ENCODE data around the gene SNTB2.

SNTB2 gene

GRCh38 chr16:69340095-69340644, 153.2 kb downstream of the SNTB2 start:
- no peak for DNase-seq (ENCODE audit: low read depth in 2 of 2)

GRCh38 chr16:69344171-69344570, 157.2 kb downstream of the SNTB2 start:
- no peak for DNase-seq (ENCODE audit: low read depth in 2 of 2)

DNA sequence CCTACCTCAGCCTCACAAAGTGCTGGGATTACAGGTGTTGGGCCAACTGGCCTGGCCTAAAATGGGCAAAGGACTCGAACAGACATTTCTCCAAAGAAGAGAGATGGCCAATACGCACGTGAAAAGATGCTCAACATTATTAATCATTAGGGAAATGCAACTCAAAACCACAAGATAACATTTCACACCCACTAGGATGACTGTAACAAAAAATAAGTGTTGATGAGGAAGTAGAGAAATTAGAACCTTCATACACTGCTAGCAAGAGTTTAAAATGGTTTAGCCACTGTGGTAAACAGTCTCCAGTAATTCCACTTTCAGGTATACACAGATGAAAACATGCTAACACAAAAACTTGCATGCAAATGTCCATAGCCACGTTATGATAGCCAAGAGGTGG, 159.0 kb downstream of the SNTB2 start:
- DNase-seq (ENCODE audit: low read depth in 2 of 2): no peak

- no peak for DNase-seq (ENCODE audit: low read depth in 2 of 2)
These were observed 159.7 kb downstream of the SNTB2 start for GRCh38 chr16:69346683-69347082.

- DNase-seq (ENCODE audit: low read depth in 2 of 2): no peak
These were observed 161.3 kb downstream of the SNTB2 start for GRCh38 chr16:69348222-69348621.

DNA sequence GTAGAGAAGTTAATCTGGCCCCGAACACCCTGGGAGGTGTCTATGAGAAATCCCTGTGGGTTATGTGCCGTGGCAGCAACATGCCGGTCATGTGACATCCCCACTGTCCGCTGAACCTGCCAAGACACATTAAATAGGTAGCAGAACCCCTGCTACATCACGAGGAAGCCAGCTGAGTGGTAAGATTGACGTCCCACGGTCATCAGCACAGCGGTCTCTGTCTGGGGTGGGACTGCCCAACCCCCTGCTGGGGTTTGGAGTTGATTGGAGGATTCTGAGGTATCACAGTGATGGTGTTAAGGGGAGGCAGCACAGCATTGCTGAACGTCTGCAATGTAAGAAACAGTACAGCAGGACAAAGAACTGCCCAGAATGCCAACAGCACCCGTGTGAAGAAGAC, 162.6 kb downstream of the SNTB2 start:
- DNase-seq (ENCODE audit: low read depth in 2 of 2): no peak

DNA sequence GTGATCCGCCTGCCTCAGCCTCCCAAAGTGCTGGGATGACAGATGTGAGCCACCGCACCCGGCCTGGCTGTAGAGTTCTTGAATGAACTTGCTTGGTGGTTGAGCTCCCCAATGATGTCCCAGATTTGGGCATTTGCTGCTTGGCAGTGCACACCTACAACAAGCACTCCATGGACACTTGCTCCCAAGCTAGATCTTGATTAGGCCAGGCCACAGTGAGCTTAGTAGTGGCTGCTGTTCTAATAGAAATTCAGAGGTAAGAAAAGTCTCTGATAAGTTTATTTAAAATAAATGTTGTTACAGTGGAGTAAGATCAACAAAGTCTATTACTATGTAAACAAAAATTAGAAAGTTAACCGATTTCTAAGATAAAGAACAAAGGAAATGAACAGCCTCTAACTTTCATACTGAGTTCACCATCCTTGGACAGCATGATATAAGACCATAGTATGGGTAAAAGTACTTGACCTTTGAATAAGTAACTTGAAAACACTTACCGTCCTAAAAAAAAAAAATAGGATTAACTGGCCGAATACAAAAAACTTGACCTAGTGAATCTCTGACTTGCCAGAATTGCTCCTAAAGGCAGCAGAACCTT, 163.7 kb downstream of the SNTB2 start:
- DNase-seq (ENCODE audit: low read depth in 2 of 2): no peak

DNA sequence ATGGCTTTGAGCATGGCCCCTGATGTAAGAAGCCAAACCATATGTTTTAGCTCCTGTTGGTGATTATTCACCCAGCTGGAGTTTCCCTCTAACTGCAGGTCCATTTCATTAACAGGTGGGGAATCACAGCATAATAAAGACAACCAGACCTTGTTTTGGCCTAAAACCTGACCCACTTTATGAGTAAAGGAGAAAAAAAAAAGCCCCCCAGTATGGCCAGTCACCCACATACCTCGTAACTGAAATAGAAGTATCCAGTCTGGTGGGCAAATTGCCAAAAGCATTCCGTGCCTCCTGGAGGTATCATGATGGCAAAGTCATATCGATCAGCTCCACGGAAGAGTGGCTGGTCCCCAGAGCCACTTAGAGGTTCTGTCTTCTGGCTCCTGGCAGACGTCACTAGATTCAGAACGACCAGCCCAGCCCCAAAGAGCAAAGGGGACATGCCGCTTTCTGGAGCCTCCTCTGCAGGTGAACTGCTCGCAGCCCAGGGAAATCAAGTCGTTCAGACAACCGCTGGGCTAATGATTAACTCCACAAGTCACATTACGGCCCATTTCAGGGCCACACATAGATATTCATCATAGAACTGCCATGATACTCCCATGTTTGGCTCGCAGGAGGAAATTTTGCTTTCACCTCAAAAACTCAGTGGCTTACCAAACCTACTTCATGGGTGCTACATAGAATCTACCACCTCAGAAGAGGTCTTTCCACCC, 164.5 kb downstream of the SNTB2 start, which contains the start of gene TMED6:
Gene TMED6 (minus strand): TSS at position 478 of the 719 bp plus-strand sequence. CDS start 33 bp downstream, at position 445.
- no peak for DNase-seq (ENCODE audit: low read depth in 2 of 2)

Data from stimulated activated CD4-positive, alpha-beta T cell treated with anti-CD3 and anti-CD28 coated beads, Interleukin-1b, Interleukin-23, amount 100 ng/mL, for 4 hours (primary cell).